ENCODE results near the gene CARMIL3. TPM values are rescaled to one million over a fixed set of nuclear protein-coding genes. Genes with fewer than 3 reads are reported as not detected.

CARMIL3 gene
- total RNA-seq, 1 donor from 2014 or later, result 0.34 TPM

GRCh38 chr14:24067133-24068082 lies 15.6 kb downstream of the CARMIL3 start:
- peaks cover 73% of the 10 kb centered on the region for H3K27me3 Mint-ChIP-seq (ENCODE audit: low read depth, unreplicated experiment)
- H3K9ac ChIP-seq (ENCODE audit: low read length), result no peak overlapping the region
- H3K4me3 ChIP-seq (ENCODE audit: insufficient read depth, low read depth, low read length), result no peak overlapping the region
- no peak overlapping the region for H2AFZ ChIP-seq (ENCODE audit: low read depth, low read length)
- H3K36me3 Mint-ChIP-seq (ENCODE audit: low read depth, unreplicated experiment), result peaks cover 2% of the 10 kb centered on the region
- no peak for FAIRE-seq
- no peak for DNase-seq (ENCODE audit: low read depth)
- no peak overlapping the region for H3K27ac Mint-ChIP-seq (ENCODE audit: unreplicated experiment)
- H3K9me3 ChIP-seq (ENCODE audit: insufficient read depth, low read depth, low read length), result no peaks in the 10 kb centered on the region
- TF ChIP-seq CTCF (IDR thresholded peaks at IDR 0.05; ENCODE audit: insufficient read depth, low read depth, low read length), result no peak
- no peak for TF ChIP-seq EZH2 (IDR thresholded peaks at IDR 0.05; ENCODE audit: insufficient read depth, low read length)
- no peak overlapping the region for H3K4me3 Mint-ChIP-seq (ENCODE audit: unreplicated experiment)
- H3K79me2 ChIP-seq (ENCODE audit: insufficient read depth, low read length), result no peaks in the 10 kb centered on the region
- H3K4me1 Mint-ChIP-seq (ENCODE audit: low read depth, unreplicated experiment), result no peaks in the 10 kb centered on the region
- H3K27me3 ChIP-seq (ENCODE audit: insufficient read depth, low read length), result no peaks in the 10 kb centered on the region
- H4K20me1 ChIP-seq (ENCODE audit: insufficient read depth, low read length), result no peaks in the 10 kb centered on the region
- no peak overlapping the region for H3K27ac ChIP-seq (ENCODE audit: low read depth, low read length)
- H3K4me1 ChIP-seq (ENCODE audit: insufficient read depth, low read length), result no peaks in the 10 kb centered on the region
- no peaks in the 10 kb centered on the region for H3K9me3 Mint-ChIP-seq (ENCODE audit: unreplicated experiment)
- H3K4me2 ChIP-seq (ENCODE audit: low read length), result no peak overlapping the region
- no peaks in the 10 kb centered on the region for H3K36me3 ChIP-seq (ENCODE audit: insufficient read depth, low read length)

DNA sequence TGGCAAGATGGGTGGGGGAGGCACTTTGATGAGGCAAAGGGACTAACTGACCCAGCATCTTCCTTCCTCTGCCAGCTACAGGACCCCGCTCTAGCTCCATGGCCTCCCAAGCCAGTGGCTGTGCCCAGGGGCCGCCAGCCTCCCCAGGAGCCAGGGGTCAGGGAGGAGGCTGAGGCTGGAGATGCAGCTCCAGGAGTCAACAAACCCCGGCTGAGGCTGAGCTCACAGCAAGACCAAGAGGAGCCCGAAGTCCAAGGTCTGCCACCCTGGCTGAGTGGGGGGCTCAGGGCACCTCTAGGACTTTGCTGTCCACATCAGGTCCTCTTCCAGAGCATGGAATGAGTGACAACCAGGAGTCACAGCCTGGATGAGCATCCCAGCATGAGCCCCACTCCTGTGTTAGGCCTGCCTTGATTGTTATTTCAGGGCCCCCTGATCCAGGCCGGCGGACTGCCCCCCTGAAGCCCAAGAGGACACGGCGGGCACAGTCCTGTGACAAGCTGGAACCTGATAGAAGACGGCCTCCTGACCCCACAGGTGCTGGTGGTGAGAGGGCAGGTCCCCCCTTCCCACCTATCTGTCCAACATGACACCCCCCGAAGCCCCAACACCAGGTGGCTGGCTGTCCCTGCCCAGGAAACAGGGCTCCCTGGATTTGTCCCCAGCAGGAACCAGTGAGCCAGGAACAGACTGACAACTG lies 17.1 kb downstream of the CARMIL3 start:
- H3K9me3 Mint-ChIP-seq (ENCODE audit: unreplicated experiment), result no peaks in the 10 kb centered on the region
- no peak overlapping the region for H3K27ac ChIP-seq (ENCODE audit: low read depth, low read length)
- H3K27me3 ChIP-seq (ENCODE audit: insufficient read depth, low read length), result peaks cover 3% of the 10 kb centered on the region
- FAIRE-seq (no peak), DNase-seq (ENCODE audit: low read depth) (no peak)
- H3K9me3 ChIP-seq (ENCODE audit: insufficient read depth, low read depth, low read length), result no peaks in the 10 kb centered on the region
- H2AFZ ChIP-seq (ENCODE audit: low read depth, low read length), result no peak overlapping the region
- peaks cover 2% of the 10 kb centered on the region for H3K36me3 Mint-ChIP-seq (ENCODE audit: low read depth, unreplicated experiment)
- H3K27me3 Mint-ChIP-seq (ENCODE audit: low read depth, unreplicated experiment), result peaks cover 71% of the 10 kb centered on the region
- H3K4me1 ChIP-seq (ENCODE audit: insufficient read depth, low read length), result no peaks in the 10 kb centered on the region
- no peak overlapping the region for H3K9ac ChIP-seq (ENCODE audit: low read length)
- no peaks in the 10 kb centered on the region for H3K4me1 Mint-ChIP-seq (ENCODE audit: low read depth, unreplicated experiment)
- H3K4me2 ChIP-seq (ENCODE audit: low read length), result no peak overlapping the region
- H3K27ac Mint-ChIP-seq (ENCODE audit: unreplicated experiment), result no peak overlapping the region
- no peaks in the 10 kb centered on the region for H3K36me3 ChIP-seq (ENCODE audit: insufficient read depth, low read length)
- H4K20me1 ChIP-seq (ENCODE audit: insufficient read depth, low read length), result no peaks in the 10 kb centered on the region
- H3K79me2 ChIP-seq (ENCODE audit: insufficient read depth, low read length), result no peaks in the 10 kb centered on the region
- H3K4me3 ChIP-seq (ENCODE audit: insufficient read depth, low read depth, low read length), result no peak overlapping the region
- TF ChIP-seq EZH2 (IDR thresholded peaks at IDR 0.05; ENCODE audit: insufficient read depth, low read length) (no peak), CTCF (IDR thresholded peaks at IDR 0.05; ENCODE audit: insufficient read depth, low read depth, low read length) (no peak)
- H3K4me3 Mint-ChIP-seq (ENCODE audit: unreplicated experiment), result no peak overlapping the region

All from astrocyte (in vitro differentiated cells and primary cell).